DMS53 treated with DMSO at 0.1 percent for 48 hours (cell line): ENCODE results near the gene C1orf122.

Source experiments
- DNase-seq: peaks from one replicate; lab custom pipeline; 2025; ENCODE audit not compliant: unreplicated experiment; lab: John Stamatoyannopoulos, UW

C1orf122 gene

DNA sequence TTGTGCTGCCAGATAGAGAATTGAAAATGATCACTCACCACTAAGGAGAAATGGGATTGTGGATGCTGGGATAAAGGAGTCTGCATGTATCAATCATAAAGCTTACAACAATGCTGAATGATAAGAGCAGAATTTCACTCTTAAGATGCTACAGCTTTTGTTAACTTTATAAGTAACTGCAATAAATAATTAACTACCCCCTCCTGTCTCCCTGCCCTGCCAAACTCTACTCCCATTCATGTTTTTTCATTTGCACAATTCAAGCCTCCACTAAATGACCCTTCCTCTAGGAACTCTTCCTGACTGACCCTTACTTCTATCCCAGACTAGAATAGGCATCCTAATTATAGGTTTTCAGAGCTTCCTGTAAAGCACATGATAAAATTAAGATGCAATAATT lies 36.9 kb downstream of the C1orf122 start:
- DNase-seq = no peak

DNA sequence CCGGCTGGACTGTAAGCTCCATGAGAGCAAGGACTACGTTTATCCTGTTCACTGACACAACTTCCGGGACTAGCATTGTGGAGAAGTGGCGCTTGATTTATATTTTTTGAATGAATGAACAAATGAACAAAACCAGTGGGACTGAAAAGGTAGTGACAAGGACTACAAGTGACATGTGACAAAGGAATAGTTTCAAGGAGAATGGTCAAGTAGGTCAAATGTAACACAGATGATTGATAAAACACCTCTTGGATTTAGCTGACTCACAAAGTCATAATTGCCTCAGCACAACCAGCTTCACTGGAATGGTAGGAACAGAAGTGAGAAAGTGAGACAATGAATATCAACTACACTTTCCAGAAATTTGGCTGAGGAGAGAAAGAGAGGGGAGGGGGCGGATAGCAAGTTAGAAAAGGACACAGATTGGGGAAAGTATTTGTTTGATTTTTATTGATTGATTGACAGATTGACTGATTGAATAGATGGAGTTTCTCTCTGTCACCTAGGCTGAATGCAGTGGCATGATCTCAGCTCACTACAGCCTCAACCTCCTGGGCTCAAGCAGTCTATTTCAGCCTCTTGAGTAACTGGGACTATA lies 37.6 kb downstream of the C1orf122 start:
- no peak for DNase-seq

DNA sequence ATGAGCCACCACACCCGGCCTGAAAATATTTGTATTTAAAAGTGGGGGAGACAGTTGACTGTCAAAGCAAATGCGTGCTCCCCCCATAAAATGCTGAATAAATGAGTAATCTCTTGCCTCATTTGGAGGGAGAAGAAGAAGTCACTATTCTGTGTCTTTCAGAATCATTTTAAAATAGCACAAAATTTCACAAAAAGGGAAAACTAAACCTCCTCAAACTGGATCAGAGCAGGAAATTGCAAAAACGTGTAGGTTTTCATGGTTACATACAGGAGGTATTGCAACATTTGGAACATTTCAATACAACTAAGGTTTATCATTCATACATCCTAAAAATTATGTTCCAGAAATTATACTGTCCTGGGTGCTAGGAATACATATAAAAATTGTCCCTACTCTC lies 38.2 kb downstream of the C1orf122 start:
- DNase-seq = no peak

DNA sequence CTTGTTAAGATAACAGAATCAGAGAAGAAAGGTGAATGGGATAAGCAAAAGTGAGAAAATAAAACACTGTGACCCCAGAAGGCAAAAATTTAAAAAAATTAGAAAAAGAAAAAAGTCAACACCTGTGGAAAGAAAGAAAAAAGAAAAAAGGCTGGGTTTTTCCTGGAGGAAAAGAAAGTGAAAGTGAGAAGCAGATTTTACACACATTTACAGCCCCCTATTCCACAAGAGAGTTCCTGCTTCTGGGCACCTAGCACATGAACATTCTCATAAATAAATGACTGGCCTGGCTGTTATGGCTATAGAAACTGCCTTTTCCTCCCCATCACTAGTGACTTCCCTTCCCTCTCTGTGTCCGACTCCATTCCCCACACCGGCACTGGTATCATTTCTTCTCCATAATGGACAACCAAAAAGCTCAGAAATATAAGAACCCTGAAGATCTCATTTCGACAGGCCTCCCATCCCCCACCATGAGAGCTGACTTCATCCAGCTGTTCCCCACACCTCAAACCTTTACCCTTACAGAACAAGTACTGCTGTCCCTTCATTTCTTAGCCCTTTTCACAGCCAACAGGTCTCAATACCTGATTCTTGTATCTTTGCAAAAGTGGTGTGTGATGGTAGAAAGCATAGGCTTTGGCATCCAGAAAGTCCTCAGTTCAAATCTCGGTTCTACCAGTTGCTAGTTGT lies 39.2 kb downstream of the C1orf122 start:
- DNase-seq = no peak

DNA sequence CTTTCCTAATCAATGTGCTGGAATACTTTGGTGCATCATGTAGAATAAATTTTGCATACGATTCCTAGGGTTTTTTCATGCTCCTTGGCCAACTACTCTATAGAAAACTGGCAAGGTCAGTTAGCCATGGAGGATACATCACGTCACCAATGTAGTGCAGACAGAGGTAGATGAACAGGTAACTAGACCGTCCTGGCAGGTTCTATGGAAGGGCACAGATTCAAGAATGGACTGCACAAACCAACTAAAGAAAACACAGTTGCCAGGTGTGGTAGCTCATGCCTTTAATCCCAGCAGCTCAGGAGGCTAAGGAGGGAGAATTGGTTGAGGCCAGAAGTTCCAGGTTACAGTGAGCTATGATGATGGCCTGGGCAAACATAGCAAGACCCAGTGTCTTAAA lies 41.9 kb downstream of the C1orf122 start:
- no peak for DNase-seq

- DNase-seq = no peak
Observed at GRCh38 chr1:37850352-37850955, 42.9 kb downstream of the C1orf122 start.

DNA sequence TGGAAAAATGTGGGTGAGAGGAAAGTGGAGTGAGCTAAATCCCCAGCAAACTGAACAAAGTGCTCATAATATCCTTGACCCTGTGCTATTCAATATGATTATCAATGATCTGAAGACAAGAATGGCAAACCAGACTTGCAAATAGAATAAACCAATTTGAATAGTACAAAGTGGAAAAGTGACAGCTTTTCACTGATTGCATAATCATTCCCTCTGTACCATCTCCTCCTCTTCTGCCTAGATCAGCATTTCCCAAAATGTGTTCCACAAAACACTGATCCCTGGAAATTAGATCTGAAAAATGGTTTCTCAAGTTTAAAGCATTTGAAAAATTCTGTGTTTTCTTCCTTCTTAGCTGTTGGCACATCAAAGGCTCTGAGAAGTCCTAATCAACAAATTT lies 43.7 kb downstream of the C1orf122 start:
- DNase-seq = no peak

GRCh38 chr1:37851782-37852210 lies 44.2 kb downstream of the C1orf122 start:
- DNase-seq = no peak

DNA sequence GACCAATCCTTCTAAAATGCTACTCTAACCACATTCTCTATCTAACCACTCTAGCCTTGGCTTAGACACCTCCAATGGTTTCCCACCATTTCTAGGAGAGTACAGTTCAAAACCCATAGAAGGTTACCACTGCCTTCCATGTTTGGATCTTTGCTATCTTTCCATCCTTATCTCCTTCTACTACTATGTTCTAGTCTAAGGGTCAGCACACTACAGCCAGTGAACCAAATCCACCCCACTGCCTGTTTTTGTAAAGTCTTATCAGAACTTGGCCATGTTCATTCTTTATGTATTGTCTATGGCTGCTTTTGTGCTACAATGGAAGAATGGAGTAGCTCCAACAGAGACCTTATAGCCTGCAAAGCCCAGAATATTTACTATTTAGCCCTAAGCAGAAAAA lies 45.6 kb downstream of the C1orf122 start:
- DNase-seq = no peak

DNA sequence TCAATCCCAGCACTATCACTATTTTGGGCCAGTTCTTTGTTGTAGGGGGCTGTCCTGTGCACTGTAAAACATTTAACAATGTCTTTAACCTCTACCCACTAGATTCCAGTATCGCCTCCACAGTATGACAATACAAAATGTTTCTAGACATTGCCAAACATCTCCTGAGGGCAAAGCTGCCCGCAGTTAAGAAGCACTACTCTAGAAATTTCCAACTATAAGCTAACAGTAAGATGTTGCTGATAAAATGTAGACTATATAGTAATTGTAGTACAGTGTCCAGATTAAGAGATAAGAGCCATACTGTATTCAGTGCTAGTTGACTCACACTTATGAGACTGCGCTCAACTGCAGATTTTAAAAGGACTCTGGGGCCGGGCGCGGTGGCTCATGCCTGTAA lies 46.8 kb downstream of the C1orf122 start:
- no peak for DNase-seq
